ENCODE measurements around the gene ZNF235. TPM values are rescaled to one million over a fixed set of nuclear protein-coding genes. Genes with fewer than 3 reads are reported as not detected.

The ZNF235 gene
- total and polyA plus RNA-seq, 2 of the 4 experiments (the other 2 are of a cell fraction), result 0.77 to 3.0 TPM

DNA sequence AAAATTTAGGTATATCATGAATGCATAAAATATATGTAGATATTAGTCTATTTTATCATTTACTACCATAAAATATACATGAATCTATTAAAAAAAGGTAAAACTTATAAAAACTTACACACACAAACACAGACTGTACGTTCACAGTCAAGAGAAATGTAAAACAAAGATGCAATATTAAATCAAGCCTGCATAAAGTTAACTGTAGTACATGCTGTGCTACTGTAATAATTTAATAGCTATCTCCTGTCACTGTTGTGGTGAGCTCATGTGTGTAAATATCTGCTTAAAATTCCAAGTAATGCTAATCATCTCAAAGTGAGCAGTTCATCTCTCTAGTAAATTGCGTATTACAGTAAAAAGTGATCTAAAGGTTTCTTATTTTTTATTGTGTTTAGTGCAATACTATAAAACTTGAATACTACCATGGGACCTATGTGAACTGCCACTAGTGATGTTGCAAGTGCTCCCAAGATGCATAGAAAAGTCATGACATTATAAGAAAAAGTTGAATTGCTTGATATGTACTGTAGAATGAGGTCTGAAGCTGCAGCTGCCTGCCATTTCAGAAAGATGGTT is 45.9 kb downstream of the ZNF235 start:
- H2BK120ac ChIP-seq (ENCODE audit: low read depth, low read length), result no peak overlapping the region
- TF ChIP-seq CHD1 (IDR thresholded peaks at IDR 0.05; ENCODE audit: low read depth, low read length) (no peak), MXI1 (IDR thresholded peaks at IDR 0.05; ENCODE audit: borderline replicate concordance, low read depth, low read length) (no peak), RFX5 (IDR thresholded peaks at IDR 0.05; ENCODE audit: low read depth, low read length) (no peak), POLR2A (IDR thresholded peaks at IDR 0.05; ENCODE audit: low read depth, low read length) (no peak), NFE2L2 (IDR thresholded peaks at IDR 0.05; ENCODE audit: low read depth, low read length) (no peak), FOS (IDR thresholded peaks at IDR 0.05; ENCODE audit: low read depth, low read length) (no peak), SMC3 (IDR thresholded peaks at IDR 0.05; ENCODE audit: low read depth, low read length) (no peak), MAZ (IDR thresholded peaks at IDR 0.05; ENCODE audit: borderline replicate concordance, low read depth, low read length) (no peak)
- TF ChIP-seq, protein P1, sequence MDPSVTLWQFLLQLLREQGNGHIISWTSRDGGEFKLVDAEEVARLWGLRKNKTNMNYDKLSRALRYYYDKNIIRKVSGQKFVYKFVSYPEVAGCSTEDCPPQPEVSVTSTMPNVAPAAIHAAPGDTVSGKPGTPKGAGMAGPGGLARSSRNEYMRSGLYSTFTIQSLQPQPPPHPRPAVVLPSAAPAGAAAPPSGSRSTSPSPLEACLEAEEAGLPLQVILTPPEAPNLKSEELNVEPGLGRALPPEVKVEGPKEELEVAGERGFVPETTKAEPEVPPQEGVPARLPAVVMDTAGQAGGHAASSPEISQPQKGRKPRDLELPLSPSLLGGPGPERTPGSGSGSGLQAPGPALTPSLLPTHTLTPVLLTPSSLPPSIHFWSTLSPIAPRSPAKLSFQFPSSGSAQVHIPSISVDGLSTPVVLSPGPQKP (IDR thresholded peaks at IDR 0.05; ENCODE audit: borderline replicate concordance, low read depth, low read length), result no peak
- TF ChIP-seq, protein P2, sequence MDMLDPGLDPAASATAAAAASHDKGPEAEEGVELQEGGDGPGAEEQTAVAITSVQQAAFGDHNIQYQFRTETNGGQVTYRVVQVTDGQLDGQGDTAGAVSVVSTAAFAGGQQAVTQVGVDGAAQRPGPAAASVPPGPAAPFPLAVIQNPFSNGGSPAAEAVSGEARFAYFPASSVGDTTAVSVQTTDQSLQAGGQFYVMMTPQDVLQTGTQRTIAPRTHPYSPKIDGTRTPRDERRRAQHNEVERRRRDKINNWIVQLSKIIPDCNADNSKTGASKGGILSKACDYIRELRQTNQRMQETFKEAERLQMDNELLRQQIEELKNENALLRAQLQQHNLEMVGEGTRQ (IDR thresholded peaks at IDR 0.05; ENCODE audit: low read depth, low read length), result no peak
- TF ChIP-seq, protein P3, sequence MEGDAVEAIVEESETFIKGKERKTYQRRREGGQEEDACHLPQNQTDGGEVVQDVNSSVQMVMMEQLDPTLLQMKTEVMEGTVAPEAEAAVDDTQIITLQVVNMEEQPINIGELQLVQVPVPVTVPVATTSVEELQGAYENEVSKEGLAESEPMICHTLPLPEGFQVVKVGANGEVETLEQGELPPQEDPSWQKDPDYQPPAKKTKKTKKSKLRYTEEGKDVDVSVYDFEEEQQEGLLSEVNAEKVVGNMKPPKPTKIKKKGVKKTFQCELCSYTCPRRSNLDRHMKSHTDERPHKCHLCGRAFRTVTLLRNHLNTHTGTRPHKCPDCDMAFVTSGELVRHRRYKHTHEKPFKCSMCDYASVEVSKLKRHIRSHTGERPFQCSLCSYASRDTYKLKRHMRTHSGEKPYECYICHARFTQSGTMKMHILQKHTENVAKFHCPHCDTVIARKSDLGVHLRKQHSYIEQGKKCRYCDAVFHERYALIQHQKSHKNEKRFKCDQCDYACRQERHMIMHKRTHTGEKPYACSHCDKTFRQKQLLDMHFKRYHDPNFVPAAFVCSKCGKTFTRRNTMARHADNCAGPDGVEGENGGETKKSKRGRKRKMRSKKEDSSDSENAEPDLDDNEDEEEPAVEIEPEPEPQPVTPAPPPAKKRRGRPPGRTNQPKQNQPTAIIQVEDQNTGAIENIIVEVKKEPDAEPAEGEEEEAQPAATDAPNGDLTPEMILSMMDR (conservative IDR thresholded peaks at IDR 0.05; ENCODE audit: low read depth, low read length), result no peak
- in situ Hi-C loops (cut with MboI; ENCODE audit: low sequenced_read_pairs) (no loop called here), dilution Hi-C loops (cut with HindIII; ENCODE audit: low sequenced_read_pairs, unreplicated experiment) (no loop called here), intact Hi-C loops (cut with micrococcal nuclease) (no loop called here)
- no peak overlapping the region for H3K56ac ChIP-seq (ENCODE audit: extremely low read depth, insufficient read depth, low read length)
- no peak overlapping the region for H3K18ac ChIP-seq (ENCODE audit: low read depth, low read length)
- H2BK5ac ChIP-seq (ENCODE audit: low read depth, low read length, poor library complexity, severe bottlenecking), result no peak overlapping the region
- H3K4ac ChIP-seq (ENCODE audit: low read depth, low read length), result no peak overlapping the region
- H4K8ac ChIP-seq (ENCODE audit: low read depth in 2 of 2, low read length in 2 of 2), result no peak overlapping the region
- no peaks in the 10 kb centered on the region for H4K20me1 ChIP-seq (ENCODE audit: insufficient read depth, low read length)
- H3K4me2 ChIP-seq (ENCODE audit: low read depth, low read length), result no peak overlapping the region
- H2BK15ac ChIP-seq (ENCODE audit: low read depth, low read length), result no peak overlapping the region
- DNase-seq (no peak), ATAC-seq (ENCODE audit: low read depth) (no peak)
- H2AFZ ChIP-seq (replicated peaks; ENCODE audit: low read length, poor library complexity), result no peak overlapping the region
- WGBS, 2 experiments (ENCODE audit: extremely low coverage in 2 of 2, insufficient read length in 1 of 2), result no CpG with 5 or more reads among the region's 2 CpGs
- H3K4me1 ChIP-seq (ENCODE audit: control insufficient read depth, insufficient read depth, low read length), result peaks cover 2% of the 10 kb centered on the region; the same call in 1 of the 2 replicates
- H3K79me1 ChIP-seq (ENCODE audit: low read depth in 1 of 2, low read length in 2 of 2), result no peaks in the 10 kb centered on the region
- no peak overlapping the region for H2BK20ac ChIP-seq (ENCODE audit: low read depth, low read length)
- H2AK9ac ChIP-seq (replicated peaks; ENCODE audit: low read depth, low read length, poor library complexity), result no peak overlapping the region
- no peaks in the 10 kb centered on the region for H3K27me3 ChIP-seq (ENCODE audit: control insufficient read depth, insufficient read depth, low read length)
- ChIA-PET CTCF (no interaction called here), POLR2A (ENCODE audit: unreplicated experiment) (no interaction called here)
- no peaks in the 10 kb centered on the region for H3K36me3 ChIP-seq (ENCODE audit: control insufficient read depth, insufficient read depth, low read length)
- peaks cover 21% of the 10 kb centered on the region for H3K9me3 ChIP-seq (ENCODE audit: control insufficient read depth, insufficient read depth, low read length)
- H3K27ac ChIP-seq (ENCODE audit: insufficient read depth, low read length), result no peak overlapping the region
- H4K5ac ChIP-seq (ENCODE audit: low read depth, low read length), result no peak overlapping the region; the same call in 1 of the 2 replicates
- H3K9ac ChIP-seq (ENCODE audit: low read depth, low read length), result no peak overlapping the region
- H3K4me3 ChIP-seq (ENCODE audit: insufficient read depth, low read depth, low read length), result no peak overlapping the region
- H3K9me1 ChIP-seq (ENCODE audit: insufficient read depth, low read length), result no peaks in the 10 kb centered on the region
- no peak overlapping the region for H4K91ac ChIP-seq (ENCODE audit: insufficient read depth, low read depth, low read length)
- H3K23ac ChIP-seq (ENCODE audit: low read depth, low read length), result no peak overlapping the region
- no TSS peak for BruUV-seq (replicated peaks)
- H2AK5ac ChIP-seq (ENCODE audit: low read depth, low read length), result no peak overlapping the region
- no peak overlapping the region for H3K14ac ChIP-seq (replicated peaks; ENCODE audit: low read depth, low read length)

Data from IMR-90 (cell line).